HK-2 (cell line): ENCODE data around the gene SRSF8.

ENCODE experiments used
- DNase-seq: peaks from one replicate; pipeline ENCODE4 v3.0.0-alpha.2; 2018; ENCODE audit not compliant: unreplicated experiment

SRSF8 gene

GRCh38 chr11:95068549-95068948 is 1.8 kb downstream of the SRSF8 start:
- DNase-seq = peak; percentile 56

GRCh38 chr11:95070471-95070870 is 3.8 kb downstream of the SRSF8 start:
- no peak for DNase-seq

- DNase-seq = no peak
Measured at GRCh38 chr11:95072948-95073347, 6.2 kb downstream of the SRSF8 start.

GRCh38 chr11:95074792-95075563 is 8.3 kb downstream of the SRSF8 start:
- no peak for DNase-seq

GRCh38 chr11:95076416-95076815 is 9.7 kb downstream of the SRSF8 start:
- no peak for DNase-seq

- no peak for DNase-seq
Measured at GRCh38 chr11:95076981-95077380, 10.3 kb downstream of the SRSF8 start.

GRCh38 chr11:95078526-95078925 is 11.8 kb downstream of the SRSF8 start:
- DNase-seq = no peak

GRCh38 chr11:95081010-95081409 is 14.3 kb downstream of the SRSF8 start:
- no peak for DNase-seq

- DNase-seq = no peak
Measured at GRCh38 chr11:95081412-95081811, 14.7 kb downstream of the SRSF8 start.

- DNase-seq = no peak
Measured at GRCh38 chr11:95082576-95083001, 15.9 kb downstream of the SRSF8 start.

GRCh38 chr11:95084509-95084908 is 17.8 kb downstream of the SRSF8 start:
- no peak for DNase-seq

- DNase-seq = no peak
Measured at GRCh38 chr11:95085117-95085816, 18.5 kb downstream of the SRSF8 start.

GRCh38 chr11:95086151-95086550 is 19.4 kb downstream of the SRSF8 start:
- no peak for DNase-seq

GRCh38 chr11:95086836-95087570 is 20.3 kb downstream of the SRSF8 start:
- no peak for DNase-seq

GRCh38 chr11:95088946-95089619 is 22.4 kb downstream of the SRSF8 start:
- no peak for DNase-seq

- peak; percentile 54 for DNase-seq
Measured at GRCh38 chr11:95089620-95090542, 23.2 kb downstream of the SRSF8 start, which contains the start of gene ENDOD1. TSS of gene ENDOD1 (plus strand) at chr11:95089846. CDS start at chr11:95089928, 82 bp downstream.

- no peak for DNase-seq
Measured at GRCh38 chr11:95091663-95092180, 25.0 kb downstream of the SRSF8 start.

GRCh38 chr11:95092549-95093324 is 26.0 kb downstream of the SRSF8 start:
- DNase-seq = no peak

- no peak for DNase-seq
Measured at GRCh38 chr11:95093548-95093947, 26.8 kb downstream of the SRSF8 start.
